NCI-H2196 treated with DMSO at 0.1 percent for 48 hours (cell line): ENCODE data around the gene AUP1.
"Not testable (repeated sequence)": the region's sequence is repeated elsewhere in the genome, so short reads cannot be mapped to it uniquely, and the experiment has no call there.

Experiments
- DNase-seq: peaks from one replicate; lab custom pipeline; 2025; ENCODE audit not compliant: unreplicated experiment; lab: John Stamatoyannopoulos, UW

Gene AUP1, protein sequence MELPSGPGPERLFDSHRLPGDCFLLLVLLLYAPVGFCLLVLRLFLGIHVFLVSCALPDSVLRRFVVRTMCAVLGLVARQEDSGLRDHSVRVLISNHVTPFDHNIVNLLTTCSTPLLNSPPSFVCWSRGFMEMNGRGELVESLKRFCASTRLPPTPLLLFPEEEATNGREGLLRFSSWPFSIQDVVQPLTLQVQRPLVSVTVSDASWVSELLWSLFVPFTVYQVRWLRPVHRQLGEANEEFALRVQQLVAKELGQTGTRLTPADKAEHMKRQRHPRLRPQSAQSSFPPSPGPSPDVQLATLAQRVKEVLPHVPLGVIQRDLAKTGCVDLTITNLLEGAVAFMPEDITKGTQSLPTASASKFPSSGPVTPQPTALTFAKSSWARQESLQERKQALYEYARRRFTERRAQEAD

DNA sequence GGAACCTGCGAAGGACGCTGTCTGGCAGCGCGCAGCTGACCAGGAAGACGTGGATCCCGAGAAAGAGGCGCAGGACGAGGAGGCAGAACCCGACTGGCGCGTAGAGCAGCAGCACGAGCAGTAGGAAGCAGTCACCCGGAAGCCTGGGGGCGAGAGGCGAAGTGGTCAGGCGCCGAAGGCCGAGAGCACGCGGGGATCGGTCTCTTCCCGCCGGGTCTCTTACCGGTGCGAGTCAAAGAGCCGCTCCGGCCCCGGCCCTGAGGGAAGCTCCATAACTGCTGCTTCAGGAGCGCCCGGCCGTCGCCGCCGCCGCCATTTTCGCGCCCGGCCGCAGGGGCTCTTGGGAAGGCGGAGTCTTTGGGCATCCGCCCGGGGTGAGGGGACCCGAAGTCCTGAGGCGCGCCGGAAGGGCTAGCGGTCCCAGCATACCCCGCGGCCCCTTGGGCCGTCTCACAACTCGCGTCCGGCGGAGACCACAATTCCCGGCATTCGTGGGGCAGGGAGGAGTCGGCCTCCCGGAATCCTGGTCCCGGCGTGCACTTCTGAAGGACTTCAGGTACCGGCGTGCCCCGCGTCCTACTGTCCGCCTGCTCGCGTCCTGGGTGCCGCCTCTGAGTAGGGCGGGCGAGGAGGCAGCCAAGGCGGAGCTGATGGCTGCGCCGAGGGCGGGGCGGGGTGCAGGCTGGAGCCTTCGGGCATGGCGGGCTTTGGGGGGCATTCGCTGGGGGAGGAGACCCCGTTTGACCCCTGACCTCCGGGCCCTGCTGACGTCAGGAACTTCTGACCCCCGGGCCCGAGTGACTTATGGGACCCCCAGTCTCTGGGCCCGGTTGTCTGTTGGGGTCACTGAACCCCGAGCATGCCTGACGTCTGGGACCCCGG, at the start of gene AUP1, which contains the start of gene HTRA2:
AUP1 (minus strand) TSS at position 350 of the 882 bp plus-strand sequence; CDS start at position 273, 77 bp downstream.
HTRA2 (plus strand) TSS at position 577 of the 882 bp plus-strand sequence; CDS start at position 651, 74 bp downstream.
- peak; percentile 84 for DNase-seq

DNA sequence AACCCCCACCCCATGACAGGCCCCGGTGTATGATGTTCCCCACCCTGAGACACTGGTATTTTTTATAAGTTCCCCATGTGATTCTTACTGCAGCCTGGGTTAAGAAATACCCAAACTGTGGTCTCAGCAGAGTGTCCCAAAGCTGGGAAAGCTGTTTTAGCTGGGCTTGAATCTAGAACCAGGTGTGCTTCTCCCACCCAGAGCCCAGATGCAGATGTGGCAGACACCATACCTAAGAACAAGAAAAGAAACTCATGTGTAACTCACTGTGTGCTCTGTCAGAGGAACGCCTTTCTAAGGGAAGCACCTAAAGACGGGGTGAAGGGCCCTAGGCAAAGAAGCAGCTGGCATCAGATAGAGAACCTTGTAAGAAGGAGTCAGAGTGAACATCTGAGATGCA, 48.9 kb upstream of the AUP1 start:
- no peak for DNase-seq

DNA sequence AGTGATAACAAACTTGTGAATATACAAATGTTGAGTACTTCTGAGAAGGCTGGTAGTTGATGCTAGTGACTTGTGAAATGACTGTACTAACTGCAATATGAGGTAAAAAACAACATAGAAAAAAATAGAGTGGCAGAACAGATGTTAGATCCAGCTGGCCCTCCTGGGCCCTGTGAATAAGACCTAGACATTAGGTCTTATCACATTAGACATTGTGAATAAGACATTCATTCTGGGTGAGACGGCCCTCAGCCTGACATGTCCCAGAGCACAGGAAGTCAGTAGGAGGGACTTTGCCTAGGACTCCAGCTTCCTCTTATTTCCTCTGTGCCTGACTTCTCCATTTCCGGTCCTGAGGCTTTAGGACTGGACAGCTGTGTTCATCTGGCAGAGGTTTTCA, 47.9 kb upstream of the AUP1 start:
- DNase-seq: no peak

DNA sequence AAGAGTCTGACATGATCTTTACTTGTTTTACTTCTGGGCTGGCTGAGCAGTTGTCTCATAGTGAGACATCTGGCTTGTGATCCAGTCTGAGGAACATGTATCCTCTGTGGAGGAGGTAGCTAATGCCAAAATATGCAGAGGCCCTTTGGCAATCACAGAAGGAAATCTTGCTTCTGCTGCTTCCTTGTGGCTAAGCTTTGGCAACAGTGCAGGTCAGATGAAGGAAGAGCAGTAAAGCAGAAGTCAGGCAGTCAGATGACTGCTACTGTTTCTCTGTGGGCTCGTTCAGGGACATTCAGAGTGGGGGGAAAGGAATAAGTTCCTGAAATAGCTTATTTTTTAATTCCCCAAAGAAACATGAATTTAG, 47.3 kb upstream of the AUP1 start:
- DNase-seq: no peak

DNA sequence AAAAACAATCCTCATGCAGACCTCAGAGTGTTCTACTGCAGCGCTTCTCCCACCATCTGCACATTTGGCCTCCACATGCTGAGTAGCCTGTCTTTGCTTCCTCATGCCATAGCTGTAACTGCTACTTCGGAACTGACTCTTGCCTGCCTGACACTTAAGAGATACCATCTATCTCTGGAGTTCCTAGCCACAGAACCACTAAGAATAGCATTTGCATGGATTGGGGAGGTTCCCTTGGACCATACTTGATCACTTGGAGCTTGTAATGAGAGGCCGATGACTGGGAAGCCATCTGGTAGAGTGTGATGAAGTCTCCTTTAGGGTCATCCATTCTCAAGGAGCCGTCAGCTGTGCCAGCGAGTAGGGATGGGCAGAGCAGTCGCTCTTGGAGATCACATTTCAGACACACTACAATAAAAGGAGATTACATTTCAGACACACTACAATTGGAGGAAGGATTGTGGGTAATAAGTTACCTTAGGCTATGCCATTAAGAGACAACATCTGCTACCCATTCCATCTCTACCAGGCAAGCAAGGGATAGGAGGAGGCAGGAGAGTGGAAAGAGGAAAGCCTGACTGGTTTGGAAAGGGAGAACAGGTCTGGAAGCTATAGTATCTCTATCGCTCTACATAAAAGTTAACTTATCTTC, 46.8 kb upstream of the AUP1 start:
- DNase-seq: no peak

DNA sequence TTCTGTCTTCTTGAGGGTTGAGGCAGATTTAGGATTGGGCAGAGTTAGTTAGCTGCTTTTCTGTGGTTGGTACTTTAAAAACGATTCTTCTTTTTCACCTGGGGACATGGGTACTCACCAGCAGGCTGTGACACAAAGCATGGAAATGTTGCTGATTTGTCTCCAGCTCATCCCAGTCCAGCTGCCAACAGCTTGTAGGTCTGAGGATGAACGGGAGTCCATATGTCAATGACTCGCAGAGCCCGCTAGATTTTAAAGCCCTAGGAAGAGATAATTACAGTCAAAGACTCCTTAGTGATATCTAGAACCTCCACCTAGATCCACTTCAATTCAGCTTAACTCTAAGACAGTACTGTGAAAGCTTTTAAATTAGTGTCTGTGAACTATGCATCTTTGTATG, 45.8 kb upstream of the AUP1 start:
- no peak for DNase-seq

DNA sequence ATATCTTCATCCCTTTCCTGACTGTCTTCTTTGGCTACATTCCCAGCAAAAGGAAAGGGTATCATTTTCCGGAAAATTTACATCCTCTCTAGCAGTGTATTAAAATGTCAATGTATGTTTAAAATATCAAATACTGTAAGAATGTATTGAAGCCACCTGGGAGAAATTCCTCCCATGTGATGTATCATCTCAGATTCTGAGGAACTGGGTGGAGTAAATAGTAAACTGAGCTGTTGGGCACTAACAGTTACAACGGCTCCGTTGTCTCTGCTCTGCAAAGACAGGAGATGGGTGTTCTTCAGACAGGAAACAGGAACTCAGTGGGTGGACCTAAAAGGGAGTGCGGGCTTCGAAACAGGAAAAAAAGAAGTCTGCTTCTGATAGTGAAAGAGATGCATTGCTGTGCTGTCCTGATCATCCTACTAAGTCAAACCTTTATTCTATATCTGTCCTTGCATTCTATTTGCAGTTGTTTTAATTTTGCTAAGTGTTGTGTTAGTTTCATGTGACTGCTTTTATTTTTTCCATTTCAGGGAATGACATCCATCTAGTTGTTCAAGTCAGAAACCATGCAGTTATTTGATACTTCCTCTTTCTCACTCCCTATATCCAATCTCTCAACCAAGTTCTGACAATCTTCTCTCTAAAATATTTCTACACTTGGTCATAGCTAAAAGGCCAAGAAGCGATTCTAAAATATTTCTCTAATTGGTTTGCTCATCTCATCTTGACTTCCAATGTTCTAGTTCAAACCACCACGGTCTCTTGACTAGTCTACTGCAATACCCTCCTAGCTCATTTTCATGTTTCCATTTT, 44.4 kb upstream of the AUP1 start:
- no peak for DNase-seq

DNA sequence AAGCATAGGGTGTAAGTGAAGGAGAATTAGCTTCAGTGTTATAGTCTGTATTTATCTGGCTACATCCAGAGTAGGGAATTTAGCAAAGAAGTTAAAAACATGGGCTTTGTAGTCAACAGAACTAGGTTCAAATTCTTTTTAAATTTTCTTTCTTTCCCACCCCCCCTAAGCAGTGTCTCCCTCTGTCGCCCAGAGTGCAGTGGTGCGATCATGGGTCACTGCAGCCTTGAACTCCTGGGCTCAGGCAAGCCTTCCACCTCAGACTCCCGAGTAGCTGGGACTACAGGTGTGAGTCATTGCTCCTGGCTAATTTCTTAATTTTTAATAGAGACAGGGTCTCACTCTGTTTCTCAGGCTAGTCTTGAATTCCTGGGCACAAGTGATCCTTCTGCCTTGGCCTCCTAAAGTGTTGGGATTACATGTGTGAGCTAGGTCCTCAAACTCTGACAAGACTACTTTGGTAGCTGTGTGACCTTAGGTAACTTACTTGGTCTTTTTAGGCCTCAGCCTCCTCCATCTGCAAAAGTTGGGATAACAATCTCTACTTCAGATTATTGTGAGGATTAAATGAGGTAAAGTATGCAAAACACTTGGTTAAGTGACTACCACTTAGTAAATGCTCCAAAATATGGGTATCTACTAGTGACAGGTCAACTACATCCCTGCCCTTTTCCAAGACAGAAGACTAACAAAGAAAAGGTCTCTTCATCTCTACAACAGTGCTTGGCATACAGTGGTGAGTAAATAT, 42.8 kb upstream of the AUP1 start:
- no peak for DNase-seq

DNA sequence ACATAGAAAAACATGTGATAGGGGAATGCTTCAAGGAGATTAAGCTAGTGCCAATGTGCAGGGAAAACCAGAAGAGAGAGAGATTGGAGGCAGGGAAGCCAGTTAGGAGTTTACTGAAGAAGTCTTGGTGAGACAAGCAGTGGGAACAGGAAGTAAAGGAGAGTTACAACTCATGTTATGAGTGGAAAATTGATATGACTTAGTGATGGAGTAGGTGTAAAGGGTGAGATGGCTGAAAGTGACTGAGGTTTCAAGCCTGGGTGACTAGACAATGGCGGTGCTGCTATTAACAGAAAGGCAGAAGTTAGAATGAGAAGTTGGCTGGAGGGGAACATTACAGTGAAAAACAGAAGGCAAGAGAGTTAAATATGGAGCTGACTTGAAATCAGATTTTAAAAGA, 41.6 kb upstream of the AUP1 start:
- DNase-seq: no peak

DNA sequence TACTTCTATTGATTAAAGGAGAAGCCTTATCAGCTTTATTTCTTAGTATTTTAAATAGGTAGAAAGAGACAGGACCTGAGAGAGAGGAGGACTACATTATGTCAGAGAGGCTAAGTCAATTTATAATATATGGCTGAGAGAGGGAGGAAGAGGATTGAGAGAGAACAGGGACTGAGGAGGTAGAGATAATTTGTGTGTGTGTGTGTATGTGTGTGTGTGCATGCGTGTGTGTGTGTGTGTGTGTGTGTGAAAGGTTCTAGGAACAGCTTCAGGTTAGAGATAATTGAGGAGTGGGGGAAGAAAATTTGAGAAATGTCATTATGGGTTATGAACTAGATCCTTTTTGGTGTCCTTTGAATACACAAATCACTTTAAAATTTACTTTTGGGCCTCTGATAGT, 40.2 kb upstream of the AUP1 start:
- no peak for DNase-seq

DNA sequence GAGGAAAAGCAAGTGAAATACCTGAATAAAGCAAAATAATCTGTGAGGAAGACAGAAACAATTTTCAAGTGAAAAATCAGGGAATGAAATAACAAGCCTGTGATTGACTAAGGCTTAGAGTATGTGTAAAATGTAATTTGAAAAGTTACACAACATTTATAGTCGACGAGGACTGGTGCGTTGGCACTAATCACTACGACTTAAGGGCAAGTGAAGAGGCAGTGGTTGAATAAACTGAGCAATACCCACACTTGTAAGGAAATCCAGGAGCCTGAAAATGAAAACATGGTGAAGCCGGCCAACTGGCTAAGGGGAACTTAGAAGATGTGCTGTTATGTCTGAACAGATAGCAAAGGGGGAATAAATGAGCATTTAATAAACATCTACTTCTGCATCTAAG, 38.4 kb upstream of the AUP1 start:
- no peak for DNase-seq

DNA sequence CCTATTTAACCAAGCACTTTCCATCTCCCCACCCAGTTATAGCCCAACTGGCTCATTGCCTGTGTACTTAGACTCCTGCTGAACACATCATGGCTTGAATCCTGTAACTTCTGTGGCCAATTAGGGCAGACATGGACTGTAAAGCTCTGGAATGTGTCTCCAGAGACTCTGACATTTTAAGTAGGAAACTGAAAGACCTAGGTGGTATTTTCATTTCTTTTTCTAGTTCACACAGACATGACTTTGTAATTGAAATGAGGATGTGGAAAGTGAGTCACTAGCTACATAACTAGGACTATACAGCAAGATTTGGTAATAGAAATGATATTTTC, 37.2 kb upstream of the AUP1 start:
- no peak for DNase-seq

DNA sequence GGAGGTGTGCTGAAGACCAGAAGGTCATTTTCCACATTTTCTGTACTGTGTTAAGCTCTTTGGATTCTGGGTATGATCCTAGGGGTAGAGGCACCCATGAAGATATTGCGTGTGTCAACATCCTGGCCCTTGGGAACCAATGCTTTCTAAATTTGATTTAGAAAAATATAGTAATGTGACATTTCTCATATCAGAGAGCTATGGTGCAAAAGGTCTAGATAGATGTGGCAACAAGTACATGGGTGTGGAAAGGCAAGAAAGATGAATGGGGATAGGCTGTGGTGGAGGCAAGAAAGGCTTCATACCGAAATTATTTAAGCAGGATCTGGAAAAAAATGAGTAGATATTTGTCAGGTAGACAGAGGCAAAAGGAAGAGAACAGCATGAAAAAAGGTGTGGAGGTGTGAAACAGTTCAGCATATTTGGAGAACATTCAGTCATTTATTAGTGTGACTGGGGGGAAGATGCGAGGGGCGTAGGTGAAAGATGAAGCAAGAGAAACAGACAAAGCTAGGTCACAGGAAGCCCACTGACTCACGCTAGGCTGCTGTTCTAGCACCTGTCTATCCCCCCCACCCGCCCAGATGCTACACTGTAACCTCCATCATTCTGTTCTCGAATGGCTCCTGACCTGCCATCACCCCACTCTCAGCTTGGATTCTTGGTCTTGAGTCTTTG, 36.7 kb upstream of the AUP1 start:
- no peak for DNase-seq

DNA sequence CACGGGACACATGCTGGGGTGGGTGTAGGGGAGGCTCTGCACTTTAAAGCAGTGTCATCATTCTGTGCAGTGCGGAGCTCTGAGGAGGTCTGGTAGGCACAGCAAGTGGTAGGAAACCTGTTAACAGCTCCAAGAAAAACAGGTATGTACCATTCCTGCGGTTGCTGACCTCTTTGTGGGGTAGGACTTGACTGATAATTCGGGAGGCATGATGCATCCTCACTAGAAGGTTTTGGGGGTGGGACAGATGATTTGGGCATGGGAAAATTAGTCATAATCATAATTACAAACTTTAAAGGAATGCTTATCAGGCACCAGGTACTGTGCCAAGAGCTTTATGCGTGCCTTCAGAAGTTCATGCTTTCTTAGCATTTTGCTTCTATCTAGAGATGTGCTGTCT, 34.7 kb upstream of the AUP1 start:
- DNase-seq: no peak

DNA sequence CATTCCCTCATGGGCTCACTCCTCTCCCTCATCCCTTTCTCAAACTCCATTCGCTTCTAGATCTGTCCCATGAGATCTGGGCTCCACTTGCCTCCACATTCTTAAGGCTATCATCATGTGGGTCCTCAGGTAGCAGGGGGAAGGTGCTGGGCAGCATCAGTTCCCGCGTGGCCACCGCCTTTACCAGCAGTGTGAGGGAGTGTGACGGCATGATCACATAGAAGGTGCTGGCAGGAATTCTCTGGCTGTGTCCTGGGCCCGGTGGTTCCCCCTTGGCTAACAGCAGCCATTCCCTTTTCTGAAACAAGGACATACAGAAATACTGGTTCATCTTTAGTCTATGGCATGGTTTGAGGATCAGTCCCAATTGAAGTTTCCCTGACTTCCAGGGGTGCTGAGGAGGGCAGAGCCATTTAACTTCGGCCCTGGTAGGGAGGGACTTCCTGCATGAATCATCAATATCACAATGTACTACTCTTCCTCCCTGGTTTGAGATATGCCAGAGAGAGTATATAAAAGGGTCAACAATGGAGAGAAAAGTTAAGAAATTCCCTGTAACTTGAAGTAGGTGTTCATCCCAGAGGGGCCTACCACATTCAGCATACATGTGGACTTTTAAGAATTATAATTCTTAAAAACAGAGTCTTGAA, 32.7 kb upstream of the AUP1 start:
- DNase-seq: no peak

DNA sequence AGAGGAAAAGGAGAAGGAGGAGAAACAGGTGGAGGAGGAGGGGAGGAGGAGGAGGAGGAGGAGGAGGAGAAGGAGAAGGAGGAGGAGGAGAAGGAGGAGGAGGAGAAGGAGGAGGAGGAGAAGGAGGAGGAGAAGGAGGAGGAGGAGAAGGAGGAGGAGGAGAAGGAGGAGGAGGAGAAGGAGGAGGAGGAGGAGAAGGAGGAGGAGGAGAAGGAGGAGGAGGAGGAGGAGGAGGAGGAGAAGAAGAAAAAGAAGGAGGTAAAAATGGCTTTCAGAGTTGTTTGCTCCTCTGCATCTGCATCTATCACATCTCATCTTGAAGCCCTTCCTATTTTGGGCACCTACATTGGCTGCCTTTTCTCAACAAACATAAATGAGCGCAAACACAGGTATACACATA, 31.5 kb upstream of the AUP1 start:
- not testable (repeated sequence) for DNase-seq

DNA sequence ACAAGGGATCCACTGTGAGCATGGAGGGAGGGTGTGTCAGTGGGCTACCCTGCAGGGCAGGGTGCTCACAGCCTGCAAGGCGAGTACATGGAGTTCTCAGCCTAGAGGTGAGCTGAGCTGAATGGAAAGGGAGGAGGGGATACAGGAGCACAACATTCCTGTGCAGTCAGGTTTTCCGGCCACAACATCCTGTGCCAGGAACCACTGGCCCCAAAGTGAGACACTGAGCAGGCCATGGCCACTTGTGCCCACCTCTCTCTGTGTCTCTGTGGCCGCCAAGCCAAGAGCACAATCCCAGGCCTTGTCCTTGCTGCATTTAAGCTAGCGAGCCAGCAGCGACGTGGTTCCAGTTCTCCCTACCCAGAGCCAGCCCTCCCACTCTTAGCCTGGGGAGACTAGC, 31.1 kb upstream of the AUP1 start:
- no peak for DNase-seq

DNA sequence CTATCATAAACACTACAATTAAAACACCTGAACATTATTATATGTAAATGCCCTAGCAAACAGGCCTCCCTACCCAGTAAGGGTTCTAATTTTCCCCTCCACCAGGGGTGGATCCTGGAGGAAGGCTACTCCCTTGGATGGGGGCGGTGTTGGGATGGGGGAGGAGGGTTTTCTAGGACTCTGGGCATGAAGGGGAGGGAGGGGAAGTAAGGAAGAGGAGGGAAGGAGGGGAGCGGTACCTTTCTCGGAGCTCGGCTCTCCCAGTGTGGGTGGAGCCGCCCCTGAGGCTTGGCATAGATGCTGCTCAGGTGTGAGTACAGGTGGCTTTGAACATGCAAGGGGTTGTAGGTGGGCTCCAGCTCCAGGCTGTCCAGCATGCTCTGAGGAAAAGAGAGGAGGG, 30.4 kb upstream of the AUP1 start:
- no peak for DNase-seq
